Stimulated activated CD4-positive, alpha-beta T cell treated with anti-CD3 and anti-CD28 coated beads, Interleukin-15, amount 100 ng/mL, for 48 hours (primary cell): ENCODE measurements around the gene POMGNT2.

ENCODE experiments used
- DNase-seq, 2 donors: peaks; one replicate each; pipeline ENCODE4 v3.0.0-alpha.2; 2020; ENCODE audit warnings: low read depth in 2 of 2

Gene POMGNT2

GRCh38 chr3:43102773-43103480 is 3.0 kb downstream of the POMGNT2 start:
- no peak for DNase-seq

GRCh38 chr3:43098761-43099160 is 7.1 kb downstream of the POMGNT2 start:
- DNase-seq, result no peak

GRCh38 chr3:43097400-43098080 is 8.3 kb downstream of the POMGNT2 start:
- DNase-seq, result no peak

GRCh38 chr3:43096761-43097160 is 9.1 kb downstream of the POMGNT2 start:
- no peak for DNase-seq

- no peak for DNase-seq
These were observed 10.5 kb downstream of the POMGNT2 start for GRCh38 chr3:43095370-43095769.

GRCh38 chr3:43094851-43095250 is 11.0 kb downstream of the POMGNT2 start:
- DNase-seq, result no peak

- no peak for DNase-seq
These were observed 11.5 kb downstream of the POMGNT2 start for GRCh38 chr3:43094381-43094780.

GRCh38 chr3:43093974-43094373 is 11.9 kb downstream of the POMGNT2 start:
- DNase-seq, result no peak

- no peak for DNase-seq
These were observed 12.9 kb downstream of the POMGNT2 start for GRCh38 chr3:43093006-43093405.

GRCh38 chr3:43091481-43091880 is 14.4 kb downstream of the POMGNT2 start:
- DNase-seq, result no peak

GRCh38 chr3:43090238-43090637 is 15.6 kb downstream of the POMGNT2 start:
- DNase-seq, result no peak

GRCh38 chr3:43089081-43089480 is 16.8 kb downstream of the POMGNT2 start:
- no peak for DNase-seq

- no peak for DNase-seq
These were observed 18.6 kb downstream of the POMGNT2 start for GRCh38 chr3:43087249-43087776.

- DNase-seq, result no peak
These were observed 19.3 kb downstream of the POMGNT2 start for GRCh38 chr3:43086460-43087165.

- no peak for DNase-seq
These were observed 23.4 kb downstream of the POMGNT2 start for GRCh38 chr3:43082457-43082856.

GRCh38 chr3:43081796-43082195 is 24.1 kb downstream of the POMGNT2 start:
- DNase-seq, result no peak

- DNase-seq, result no peak
These were observed 24.9 kb downstream of the POMGNT2 start for GRCh38 chr3:43080726-43081568.

GRCh38 chr3:43079536-43080332 is 26.1 kb downstream of the POMGNT2 start:
- no peak for DNase-seq

GRCh38 chr3:43077707-43078106 is 28.2 kb downstream of the POMGNT2 start:
- DNase-seq, result no peak

GRCh38 chr3:43077261-43077660 is 28.6 kb downstream of the POMGNT2 start:
- no peak for DNase-seq

- no peak for DNase-seq
These were observed 29.0 kb downstream of the POMGNT2 start for GRCh38 chr3:43076857-43077256.
